ENCODE results near the gene FCGBP.

The FCGBP gene

GRCh38 chr19:39941615-39942365 is 7.4 kb upstream of the FCGBP start:
- Histone ChIP-seq H3K36me3 (ENCODE audit: insufficient read depth, insufficient read length, low read length) (no peaks in the 10 kb centered on the region), H3K9ac (ENCODE audit: insufficient read length, low read depth) (no peak overlapping the region), H3K4me1 (ENCODE audit: insufficient read depth, insufficient read length) (no peaks in the 10 kb centered on the region)

GRCh38 chr19:39941151-39941550 is 6.7 kb upstream of the FCGBP start:
- Histone ChIP-seq H3K9me3 (ENCODE audit: insufficient read depth, low read length) (no peaks in the 10 kb centered on the region), H3K4me3 (ENCODE audit: insufficient read length, low read depth) (no peak overlapping the region), H3K36me3 (ENCODE audit: insufficient read depth, insufficient read length, low read length) (no peaks in the 10 kb centered on the region), H3K4me1 (ENCODE audit: insufficient read depth, insufficient read length) (no peaks in the 10 kb centered on the region), H3K9ac (ENCODE audit: insufficient read length, low read depth) (no peak overlapping the region), H3K27me3 (ENCODE audit: insufficient read depth, insufficient read length) (no peaks in the 10 kb centered on the region)
- DNase-seq (ENCODE audit: low read depth, low spot score), result no peak
- TF ChIP-seq ZNF274 (IDR thresholded peaks at IDR 0.05; ENCODE audit: low read depth, low read length), result no peak
- TF ChIP-seq YY1 (IDR thresholded peaks at IDR 0.05; ENCODE audit: insufficient read depth, insufficient read length), result no peak
- TF ChIP-seq SUZ12 (IDR thresholded peaks at IDR 0.05; ENCODE audit: extremely low read depth, insufficient read depth, insufficient read length), result no peak

More at GRCh38 chr19:39941615-39942365, 7.4 kb upstream of the FCGBP start:
- no peak for TF ChIP-seq YY1 (IDR thresholded peaks at IDR 0.05; ENCODE audit: insufficient read depth, insufficient read length)
- Histone ChIP-seq H3K27me3 (ENCODE audit: insufficient read depth, insufficient read length) (no peaks in the 10 kb centered on the region), H3K4me3 (ENCODE audit: insufficient read length, low read depth) (no peak overlapping the region), H3K9me3 (ENCODE audit: insufficient read depth, low read length) (no peaks in the 10 kb centered on the region)
- no peak for DNase-seq (ENCODE audit: low read depth, low spot score)

- H3K36me3 ChIP-seq (ENCODE audit: insufficient read depth, insufficient read length, low read length), result no peaks in the 10 kb centered on the region
- TF ChIP-seq SUZ12 (IDR thresholded peaks at IDR 0.05; ENCODE audit: extremely low read depth, insufficient read depth, insufficient read length) (no peak), ZNF274 (IDR thresholded peaks at IDR 0.05; ENCODE audit: low read depth, low read length) (no peak), YY1 (IDR thresholded peaks at IDR 0.05; ENCODE audit: insufficient read depth, insufficient read length) (no peak)
- no peak for DNase-seq (ENCODE audit: low read depth, low spot score)
- no peaks in the 10 kb centered on the region for H3K4me1 ChIP-seq (ENCODE audit: insufficient read depth, insufficient read length)
- H3K4me3 ChIP-seq (ENCODE audit: insufficient read length, low read depth), result no peak overlapping the region
- no peak overlapping the region for H3K9ac ChIP-seq (ENCODE audit: insufficient read length, low read depth)
- no peaks in the 10 kb centered on the region for H3K9me3 ChIP-seq (ENCODE audit: insufficient read depth, low read length)
- H3K27me3 ChIP-seq (ENCODE audit: insufficient read depth, insufficient read length), result no peaks in the 10 kb centered on the region
These were observed 5.9 kb upstream of the FCGBP start for GRCh38 chr19:39940221-39940833.

GRCh38 chr19:39939556-39939955 is 5.1 kb upstream of the FCGBP start:
- no peaks in the 10 kb centered on the region for H3K9me3 ChIP-seq (ENCODE audit: insufficient read depth, low read length)
- no peak for TF ChIP-seq YY1 (IDR thresholded peaks at IDR 0.05; ENCODE audit: insufficient read depth, insufficient read length)
- no peak for TF ChIP-seq SUZ12 (IDR thresholded peaks at IDR 0.05; ENCODE audit: extremely low read depth, insufficient read depth, insufficient read length)
- TF ChIP-seq ZNF274 (IDR thresholded peaks at IDR 0.05; ENCODE audit: low read depth, low read length), result no peak
- no peak overlapping the region for H3K9ac ChIP-seq (ENCODE audit: insufficient read length, low read depth)
- no peak overlapping the region for H3K4me3 ChIP-seq (ENCODE audit: insufficient read length, low read depth)
- H3K4me1 ChIP-seq (ENCODE audit: insufficient read depth, insufficient read length), result no peaks in the 10 kb centered on the region
- DNase-seq (ENCODE audit: low read depth, low spot score), result no peak
- H3K36me3 ChIP-seq (ENCODE audit: insufficient read depth, insufficient read length, low read length), result no peaks in the 10 kb centered on the region
- no peaks in the 10 kb centered on the region for H3K27me3 ChIP-seq (ENCODE audit: insufficient read depth, insufficient read length)

- H3K9ac ChIP-seq (ENCODE audit: insufficient read length, low read depth), result no peak overlapping the region
These were observed 3.4 kb upstream of the FCGBP start for GRCh38 chr19:39937787-39938186.

GRCh38 chr19:39937094-39937720 is 2.8 kb upstream of the FCGBP start:
- no peak overlapping the region for H3K9ac ChIP-seq (ENCODE audit: insufficient read length, low read depth)
- no peak for TF ChIP-seq YY1 (IDR thresholded peaks at IDR 0.05; ENCODE audit: insufficient read depth, insufficient read length)
- TF ChIP-seq SUZ12 (IDR thresholded peaks at IDR 0.05; ENCODE audit: extremely low read depth, insufficient read depth, insufficient read length), result no peak
- no peak for TF ChIP-seq ZNF274 (IDR thresholded peaks at IDR 0.05; ENCODE audit: low read depth, low read length)
- no peaks in the 10 kb centered on the region for H3K36me3 ChIP-seq (ENCODE audit: insufficient read depth, insufficient read length, low read length)
- DNase-seq (ENCODE audit: low read depth, low spot score), result no peak
- no peaks in the 10 kb centered on the region for H3K27me3 ChIP-seq (ENCODE audit: insufficient read depth, insufficient read length)
- no peak overlapping the region for H3K4me3 ChIP-seq (ENCODE audit: insufficient read length, low read depth)
- no peaks in the 10 kb centered on the region for H3K4me1 ChIP-seq (ENCODE audit: insufficient read depth, insufficient read length)
- H3K9me3 ChIP-seq (ENCODE audit: insufficient read depth, low read length), result no peaks in the 10 kb centered on the region

More at GRCh38 chr19:39937787-39938186, 3.4 kb upstream of the FCGBP start:
- Histone ChIP-seq H3K9me3 (ENCODE audit: insufficient read depth, low read length) (no peaks in the 10 kb centered on the region), H3K36me3 (ENCODE audit: insufficient read depth, insufficient read length, low read length) (no peaks in the 10 kb centered on the region), H3K4me1 (ENCODE audit: insufficient read depth, insufficient read length) (no peaks in the 10 kb centered on the region), H3K4me3 (ENCODE audit: insufficient read length, low read depth) (no peak overlapping the region), H3K27me3 (ENCODE audit: insufficient read depth, insufficient read length) (no peaks in the 10 kb centered on the region)
- DNase-seq (ENCODE audit: low read depth, low spot score), result no peak
- TF ChIP-seq ZNF274 (IDR thresholded peaks at IDR 0.05; ENCODE audit: low read depth, low read length) (no peak), SUZ12 (IDR thresholded peaks at IDR 0.05; ENCODE audit: extremely low read depth, insufficient read depth, insufficient read length) (no peak), YY1 (IDR thresholded peaks at IDR 0.05; ENCODE audit: insufficient read depth, insufficient read length) (no peak)

- Histone ChIP-seq H3K4me3 (ENCODE audit: insufficient read length, low read depth) (no peak overlapping the region), H3K27me3 (ENCODE audit: insufficient read depth, insufficient read length) (no peaks in the 10 kb centered on the region), H3K4me1 (ENCODE audit: insufficient read depth, insufficient read length) (no peaks in the 10 kb centered on the region), H3K9ac (ENCODE audit: insufficient read length, low read depth) (no peak overlapping the region), H3K9me3 (ENCODE audit: insufficient read depth, low read length) (no peaks in the 10 kb centered on the region), H3K36me3 (ENCODE audit: insufficient read depth, insufficient read length, low read length) (no peaks in the 10 kb centered on the region)
- TF ChIP-seq ZNF274 (IDR thresholded peaks at IDR 0.05; ENCODE audit: low read depth, low read length), result no peak
- TF ChIP-seq SUZ12 (IDR thresholded peaks at IDR 0.05; ENCODE audit: extremely low read depth, insufficient read depth, insufficient read length), result no peak
- TF ChIP-seq YY1 (IDR thresholded peaks at IDR 0.05; ENCODE audit: insufficient read depth, insufficient read length), result no peak
- no peak for DNase-seq (ENCODE audit: low read depth, low spot score)
These were observed 2.2 kb upstream of the FCGBP start for GRCh38 chr19:39936622-39937021.

Data from NT2/D1 (cell line).